ENCODE results near the gene DNAI4. TPM values are rescaled to one million over a fixed set of nuclear protein-coding genes. Genes with fewer than 3 reads are reported as not detected.
A peak's percentile ranks its signal among the peaks of the same experiment; 100 is the strongest.

The DNAI4 gene
- total and polyA plus RNA-seq, 4 donors, result 0.63 to 24.2 (median 11.9) TPM

- no peaks in the 10 kb centered on the region for H3K27me3 ChIP-seq (ENCODE audit: control insufficient read depth in 1 of 2, insufficient read depth in 2 of 2, low read length in 1 of 2)
- H3K4me3 ChIP-seq (ENCODE audit: low read length in 2 of 2), result no peak overlapping the region
- intact Hi-C loops (cut with DNase I), result no loop called here
- H3K4me1 ChIP-seq (ENCODE audit: control insufficient read depth in 1 of 2, insufficient read depth in 2 of 2, low read length in 2 of 2), result peaks cover 0 to 2% of the 10 kb centered on the region in 2 donors
- H3K36me3 ChIP-seq (ENCODE audit: control insufficient read depth in 1 of 2, insufficient read depth in 2 of 2, low read length in 1 of 2), result peaks cover 0 to 2% of the 10 kb centered on the region in 2 donors
- H3K9me3 ChIP-seq (ENCODE audit: control insufficient read depth, low read length), result no peaks in the 10 kb centered on the region
- ATAC-seq (ENCODE audit: low FRiP score) (peak; percentile 84), DNase-seq (peak; percentile 74 to 81)
- 86 to 87% methylated on average over 7 of the region's 7 CpGs for WGBS, 2 donors
- H3K27ac ChIP-seq (ENCODE audit: low read depth in 1 of 2, low read length in 2 of 2), result no peak overlapping the region
Observed at GRCh38 chr1:66944330-66945274, 19.9 kb upstream of the DNAI4 start.

- Histone ChIP-seq H3K9me3 (ENCODE audit: control insufficient read depth, low read length) (no peaks in the 10 kb centered on the region), H3K27ac (ENCODE audit: low read depth in 1 of 2, low read length in 2 of 2) (peak overlapping the region in 1 of 2 donors; percentile 28), H3K4me3 (ENCODE audit: low read length in 2 of 2) (no peak overlapping the region), H3K36me3 (ENCODE audit: control insufficient read depth in 1 of 2, insufficient read depth in 2 of 2, low read length in 1 of 2) (peaks cover 0 to 2% of the 10 kb centered on the region in 2 donors), H3K27me3 (ENCODE audit: control insufficient read depth in 1 of 2, insufficient read depth in 2 of 2, low read length in 1 of 2) (no peaks in the 10 kb centered on the region), H3K4me1 (ENCODE audit: control insufficient read depth in 1 of 2, insufficient read depth in 2 of 2, low read length in 2 of 2) (peaks cover 0 to 1% of the 10 kb centered on the region in 2 donors)
- DNase-seq, result no peak
- intact Hi-C loops (cut with DNase I), result no loop called here
- no peak for ATAC-seq (ENCODE audit: low FRiP score)
- 63 to 65% methylated on average over 5 of the region's 5 CpGs for WGBS, 2 donors
Observed at GRCh38 chr1:66943361-66943969, 18.8 kb upstream of the DNAI4 start.

GRCh38 chr1:66940981-66941380, 16.3 kb upstream of the DNAI4 start:
- intact Hi-C loops (cut with DNase I), result no loop called here
- peaks cover 3 to 5% of the 10 kb centered on the region in 2 donors for H3K4me1 ChIP-seq (ENCODE audit: control insufficient read depth in 1 of 2, insufficient read depth in 2 of 2, low read length in 2 of 2)
- no peak for DNase-seq
- no peaks in the 10 kb centered on the region for H3K9me3 ChIP-seq (ENCODE audit: control insufficient read depth, low read length)
- H3K27me3 ChIP-seq (ENCODE audit: control insufficient read depth in 1 of 2, insufficient read depth in 2 of 2, low read length in 1 of 2), result no peaks in the 10 kb centered on the region
- WGBS, 2 donors, result 63 to 67% methylated on average over 1 of the region's 1 CpG
- no peaks in the 10 kb centered on the region for H3K36me3 ChIP-seq (ENCODE audit: control insufficient read depth in 1 of 2, insufficient read depth in 2 of 2, low read length in 1 of 2)
- H3K4me3 ChIP-seq (ENCODE audit: low read length in 2 of 2), result no peak overlapping the region
- no peak for ATAC-seq (ENCODE audit: low FRiP score)
- H3K27ac ChIP-seq (ENCODE audit: low read depth in 1 of 2, low read length in 2 of 2), result no peak overlapping the region

DNA sequence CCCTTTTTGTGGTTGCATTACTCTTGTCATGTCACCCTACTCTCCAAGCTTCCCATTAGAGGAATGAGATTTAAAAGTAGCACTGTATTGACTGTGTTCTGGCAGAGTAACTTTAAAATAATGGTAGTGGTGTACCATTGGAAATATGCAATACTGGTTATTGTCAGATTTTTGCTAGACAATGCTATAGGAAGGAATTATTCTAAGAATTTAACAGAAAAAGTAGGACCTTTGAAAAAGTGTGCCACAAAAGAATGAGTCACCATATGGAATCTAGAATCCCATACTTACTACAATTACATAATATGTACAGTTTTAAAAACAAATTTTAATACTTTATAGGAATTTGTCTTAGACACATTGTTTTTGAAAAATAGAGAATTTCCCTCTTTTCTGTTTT, 14.0 kb upstream of the DNAI4 start:
- H3K9me3 ChIP-seq (ENCODE audit: control insufficient read depth, low read length), result no peaks in the 10 kb centered on the region
- H3K27ac ChIP-seq (ENCODE audit: low read depth in 1 of 2, low read length in 2 of 2), result no peak overlapping the region
- H3K4me3 ChIP-seq (ENCODE audit: low read length in 2 of 2), result no peak overlapping the region
- peaks cover 3 to 5% of the 10 kb centered on the region in 2 donors for H3K4me1 ChIP-seq (ENCODE audit: control insufficient read depth in 1 of 2, insufficient read depth in 2 of 2, low read length in 2 of 2)
- H3K27me3 ChIP-seq (ENCODE audit: control insufficient read depth in 1 of 2, insufficient read depth in 2 of 2, low read length in 1 of 2), result no peaks in the 10 kb centered on the region
- H3K36me3 ChIP-seq (ENCODE audit: control insufficient read depth in 1 of 2, insufficient read depth in 2 of 2, low read length in 1 of 2), result no peaks in the 10 kb centered on the region
- intact Hi-C loops (cut with DNase I), result loop anchor here in 1 of 2 donors (10.0 kb wide), 1 partner anchor 116 kb away; the partner anchor contains the start of gene SLC35D1
- no peak for DNase-seq
- no peak for ATAC-seq (ENCODE audit: low FRiP score)

GRCh38 chr1:66937529-66938234, 13.0 kb upstream of the DNAI4 start:
- Histone ChIP-seq H3K36me3 (ENCODE audit: control insufficient read depth in 1 of 2, insufficient read depth in 2 of 2, low read length in 1 of 2) (no peaks in the 10 kb centered on the region), H3K4me3 (ENCODE audit: low read length in 2 of 2) (no peak overlapping the region), H3K4me1 (ENCODE audit: control insufficient read depth in 1 of 2, insufficient read depth in 2 of 2, low read length in 2 of 2) (peaks cover 3 to 5% of the 10 kb centered on the region in 2 donors), H3K27ac (ENCODE audit: low read depth in 1 of 2, low read length in 2 of 2) (no peak overlapping the region), H3K9me3 (ENCODE audit: control insufficient read depth, low read length) (no peaks in the 10 kb centered on the region), H3K27me3 (ENCODE audit: control insufficient read depth in 1 of 2, insufficient read depth in 2 of 2, low read length in 1 of 2) (no peaks in the 10 kb centered on the region)
- no peak for DNase-seq
- no peak for ATAC-seq (ENCODE audit: low FRiP score)
- intact Hi-C loops (cut with DNase I), result loop anchor here in 1 of 2 donors (10.0 kb wide), 1 partner anchor 117 kb away; the partner anchor contains the start of gene SLC35D1
- WGBS, 2 donors, result 0% methylated on average over 1 of the region's 1 CpG

DNA sequence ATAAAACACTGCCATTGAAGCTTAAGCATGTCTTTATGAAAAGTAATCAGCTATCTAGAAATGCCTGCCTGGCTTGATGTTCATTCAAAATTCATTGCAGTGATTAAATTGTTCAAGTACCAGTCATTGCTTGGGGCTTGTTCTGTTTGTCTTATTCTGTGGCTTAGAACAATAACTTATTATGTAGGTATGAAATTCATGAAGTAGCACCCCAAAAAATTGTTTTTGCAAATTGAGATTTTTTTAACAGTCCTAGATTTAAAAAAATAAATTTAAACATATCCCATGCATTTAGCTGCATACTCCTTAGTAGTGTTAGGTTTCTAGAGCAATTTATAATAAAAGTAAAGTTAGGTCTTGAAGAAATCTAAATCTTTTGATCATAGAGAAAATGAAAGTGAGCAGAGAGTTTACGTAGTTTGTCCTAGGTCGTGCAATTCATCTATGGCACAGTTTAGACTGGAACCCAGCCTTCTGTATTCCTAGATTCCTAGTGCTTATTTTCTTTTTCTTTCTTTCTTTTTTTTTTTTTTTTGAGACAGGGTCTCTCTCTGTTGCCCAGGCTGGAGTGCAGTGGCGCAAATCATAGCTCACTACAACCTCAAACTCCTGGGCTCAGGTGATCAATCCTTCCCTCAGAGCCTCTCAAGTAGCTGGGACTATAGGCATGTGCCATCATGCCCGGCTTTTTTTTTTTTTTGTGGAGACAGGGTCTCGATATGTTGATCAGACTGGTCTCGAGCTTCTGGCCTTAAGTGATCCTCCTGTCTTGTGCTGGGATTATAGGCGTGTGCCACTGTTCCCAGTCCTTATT, 9.4 kb upstream of the DNAI4 start:
- no peak overlapping the region for H3K27ac ChIP-seq (ENCODE audit: low read depth in 1 of 2, low read length in 2 of 2)
- peaks cover 5 to 8% of the 10 kb centered on the region in 2 donors for H3K4me1 ChIP-seq (ENCODE audit: control insufficient read depth in 1 of 2, insufficient read depth in 2 of 2, low read length in 2 of 2)
- no peaks in the 10 kb centered on the region for H3K36me3 ChIP-seq (ENCODE audit: control insufficient read depth in 1 of 2, insufficient read depth in 2 of 2, low read length in 1 of 2)
- no peaks in the 10 kb centered on the region for H3K9me3 ChIP-seq (ENCODE audit: control insufficient read depth, low read length)
- no peak for ATAC-seq (ENCODE audit: low FRiP score)
- peak overlapping the region in 1 of 2 donors; percentile 41 for H3K4me3 ChIP-seq (ENCODE audit: low read length in 2 of 2)
- no peak for DNase-seq
- 31 to 34% methylated on average over 7 of the region's 7 CpGs for WGBS, 2 donors
- intact Hi-C loops (cut with DNase I), result loop anchor here in 1 of 2 donors (10.0 kb wide), 1 partner anchor 121 kb away; the partner anchor contains the start of gene SLC35D1
- H3K27me3 ChIP-seq (ENCODE audit: control insufficient read depth in 1 of 2, insufficient read depth in 2 of 2, low read length in 1 of 2), result no peaks in the 10 kb centered on the region

DNA sequence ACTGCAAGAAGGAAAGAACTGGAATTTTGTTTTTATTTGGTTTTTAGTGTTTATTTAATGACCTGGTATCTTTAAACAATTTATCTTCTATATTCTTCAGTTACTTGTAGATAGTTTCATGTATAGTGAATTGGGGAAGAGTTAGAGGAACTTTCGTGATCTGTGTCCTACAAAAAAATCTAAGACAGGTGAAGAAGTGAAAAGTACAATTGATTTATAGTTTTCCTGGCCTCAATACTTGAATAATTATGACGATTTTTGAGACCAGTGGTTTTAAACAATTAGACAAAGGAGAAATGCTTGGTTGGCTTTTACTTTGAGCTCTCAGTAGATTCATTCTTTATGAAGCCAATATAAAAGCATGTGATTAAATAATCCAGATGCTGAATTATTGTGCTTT, 7.6 kb upstream of the DNAI4 start:
- ATAC-seq (ENCODE audit: low FRiP score) (no peak), DNase-seq (no peak)
- Histone ChIP-seq H3K4me3 (ENCODE audit: low read length in 2 of 2) (no peak overlapping the region), H3K36me3 (ENCODE audit: control insufficient read depth in 1 of 2, insufficient read depth in 2 of 2, low read length in 1 of 2) (no peaks in the 10 kb centered on the region), H3K9me3 (ENCODE audit: control insufficient read depth, low read length) (no peaks in the 10 kb centered on the region), H3K27me3 (ENCODE audit: control insufficient read depth in 1 of 2, insufficient read depth in 2 of 2, low read length in 1 of 2) (no peaks in the 10 kb centered on the region), H3K4me1 (ENCODE audit: control insufficient read depth in 1 of 2, insufficient read depth in 2 of 2, low read length in 2 of 2) (peaks cover 4 to 6% of the 10 kb centered on the region in 2 donors), H3K27ac (ENCODE audit: low read depth in 1 of 2, low read length in 2 of 2) (no peak overlapping the region)
- intact Hi-C loops (cut with DNase I), result loop anchor here in 1 of 2 donors (10.0 kb wide), 1 partner anchor 123 kb away; the partner anchor contains the start of gene SLC35D1
- 35% methylated on average over 2 of the region's 2 CpGs for WGBS, 2 donors

DNA sequence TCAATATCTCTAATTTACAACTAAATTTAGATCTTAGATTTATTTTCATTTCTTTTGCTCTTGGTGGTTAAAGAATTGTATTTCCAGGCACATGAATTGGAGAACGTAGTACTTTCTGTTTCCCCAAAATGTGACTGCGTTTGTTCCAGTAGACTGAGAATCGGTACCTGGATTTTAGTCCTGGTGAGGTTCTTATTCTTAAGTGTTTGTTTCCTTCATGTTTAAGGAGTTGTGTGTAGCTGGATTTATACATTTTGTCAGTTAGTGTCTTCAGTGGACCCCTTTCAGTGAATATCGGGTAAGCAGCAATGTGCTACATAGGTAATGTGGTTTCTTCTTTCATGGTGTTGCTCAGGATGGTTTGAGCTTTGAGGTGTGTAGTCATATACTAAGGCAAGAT, 6.9 kb upstream of the DNAI4 start:
- peak overlapping the region; percentile 64 to 74 for H3K4me3 ChIP-seq (ENCODE audit: low read length in 2 of 2)
- no peaks in the 10 kb centered on the region for H3K9me3 ChIP-seq (ENCODE audit: control insufficient read depth, low read length)
- intact Hi-C loops (cut with DNase I), result loop anchor here in 1 of 2 donors (10.0 kb wide), 1 partner anchor 123 kb away; the partner anchor contains the start of gene SLC35D1
- H3K36me3 ChIP-seq (ENCODE audit: control insufficient read depth in 1 of 2, insufficient read depth in 2 of 2, low read length in 1 of 2), result no peaks in the 10 kb centered on the region
- ATAC-seq (ENCODE audit: low FRiP score) (no peak), DNase-seq (no peak)
- H3K27ac ChIP-seq (ENCODE audit: low read depth in 1 of 2, low read length in 2 of 2), result no peak overlapping the region
- peaks cover 3 to 4% of the 10 kb centered on the region in 2 donors for H3K4me1 ChIP-seq (ENCODE audit: control insufficient read depth in 1 of 2, insufficient read depth in 2 of 2, low read length in 2 of 2)
- 7% methylated on average over 4 of the region's 4 CpGs for WGBS, 2 donors
- H3K27me3 ChIP-seq (ENCODE audit: control insufficient read depth in 1 of 2, insufficient read depth in 2 of 2, low read length in 1 of 2), result no peaks in the 10 kb centered on the region

All from aorta (tissue), 5 donors.